Ramos (cell line): ENCODE measurements around the gene AUH.

Experiments
- in situ Hi-C: fragments of 300-500 bp; cut with MboI; formaldehyde crosslinking; loops from one replicate; pipeline ENCODE4 v1.14.3; 2022; ENCODE audit warnings: low sequenced_read_pairs; ENCODE audit not compliant: unreplicated experiment

Gene AUH

DNA sequence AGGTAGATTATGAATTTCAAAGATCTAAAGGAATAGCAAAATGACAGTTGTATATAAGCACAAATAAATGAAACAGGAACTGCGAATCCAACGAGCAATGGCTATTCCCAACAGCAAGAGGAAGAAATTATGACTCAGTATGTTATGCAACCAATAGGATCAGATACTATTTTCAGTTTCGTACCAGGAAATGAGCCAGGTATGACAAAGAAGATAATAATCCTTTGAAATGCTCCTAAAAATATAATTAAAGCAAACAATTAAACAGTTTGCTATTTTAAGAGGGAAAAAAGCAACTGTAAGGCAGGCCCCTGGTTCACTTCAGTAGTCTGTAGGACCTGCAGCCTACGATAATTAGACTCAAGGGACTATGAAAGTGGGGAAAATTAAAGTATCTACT is 58.9 kb downstream of the AUH start:
- in situ Hi-C loops: no loop called here

DNA sequence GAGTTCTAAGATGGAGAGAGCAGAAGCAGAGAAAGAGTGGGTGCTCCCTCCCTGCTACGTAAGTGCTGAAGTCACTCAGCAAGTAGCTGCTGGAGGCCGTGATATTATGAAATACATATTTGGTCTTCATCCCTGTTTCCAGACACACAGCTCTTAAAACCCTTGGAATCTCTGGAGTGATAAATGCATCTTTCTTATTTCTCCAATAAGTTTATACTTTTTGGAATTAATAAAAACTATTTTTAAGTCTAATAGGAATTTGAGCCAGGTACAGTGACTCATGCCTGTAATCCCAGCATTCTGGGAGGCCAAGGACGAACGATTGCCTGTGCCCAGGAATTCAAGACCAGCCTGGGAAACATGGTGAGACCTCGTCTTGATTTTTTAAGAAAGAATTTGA is 60.6 kb downstream of the AUH start:
- in situ Hi-C loops: no loop called here

DNA sequence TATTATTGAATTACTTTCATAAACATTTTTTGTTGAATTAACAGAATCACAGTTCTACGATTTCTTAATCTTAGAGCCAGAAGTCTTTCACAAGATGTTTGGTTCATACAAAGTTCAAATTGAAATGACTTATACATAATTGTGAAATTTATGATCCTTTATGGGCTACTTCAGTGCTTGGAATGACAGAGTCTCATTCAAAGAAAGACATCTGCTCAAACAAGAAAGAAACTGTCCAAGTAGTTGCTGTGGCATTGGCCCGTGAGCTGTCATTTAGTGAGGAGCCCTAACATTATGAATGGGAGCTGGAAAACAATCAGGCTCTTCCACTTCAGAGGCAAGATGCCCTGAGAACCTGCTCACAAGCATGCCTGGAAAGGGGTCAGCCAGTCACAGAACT is 63.4 kb downstream of the AUH start:
- in situ Hi-C loops: no loop called here

DNA sequence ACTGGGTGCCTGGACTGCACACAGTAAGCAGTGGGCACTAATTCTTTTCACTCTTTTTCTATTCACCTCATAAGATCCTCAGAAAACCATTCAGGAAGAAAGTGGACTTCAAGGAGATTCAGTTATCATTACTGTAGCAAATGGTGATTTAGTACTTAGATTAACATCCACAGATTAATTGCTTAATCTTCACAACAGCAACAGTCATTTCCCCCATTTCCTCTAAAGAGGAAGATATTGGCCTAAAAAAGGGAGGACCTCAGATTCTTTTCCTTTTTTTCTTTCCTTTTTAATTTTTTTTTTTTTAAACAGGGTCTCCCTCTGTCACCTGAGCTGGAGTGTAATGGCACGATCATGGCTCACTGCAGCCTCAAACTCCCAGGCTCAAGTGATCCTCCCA is 64.4 kb downstream of the AUH start:
- in situ Hi-C loops: no loop called here

DNA sequence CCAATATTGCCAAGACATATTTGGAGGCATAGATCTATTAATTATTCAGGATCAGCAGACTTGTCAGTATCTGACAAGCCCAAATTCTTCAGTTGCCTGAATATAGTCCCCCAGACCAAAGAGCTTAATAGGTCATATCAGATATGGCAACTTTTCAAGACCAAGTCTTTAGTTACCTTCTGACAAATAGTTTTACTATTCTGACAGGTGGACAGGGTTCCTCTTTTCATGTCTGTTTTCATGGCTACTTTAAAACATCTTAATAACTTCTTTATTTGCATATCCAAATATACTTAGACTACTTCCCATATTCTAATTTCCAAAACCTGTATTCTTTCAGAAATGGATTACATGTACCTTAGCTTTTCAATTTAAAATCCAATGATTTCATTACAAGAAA is 65.4 kb downstream of the AUH start:
- in situ Hi-C loops: no loop called here

DNA sequence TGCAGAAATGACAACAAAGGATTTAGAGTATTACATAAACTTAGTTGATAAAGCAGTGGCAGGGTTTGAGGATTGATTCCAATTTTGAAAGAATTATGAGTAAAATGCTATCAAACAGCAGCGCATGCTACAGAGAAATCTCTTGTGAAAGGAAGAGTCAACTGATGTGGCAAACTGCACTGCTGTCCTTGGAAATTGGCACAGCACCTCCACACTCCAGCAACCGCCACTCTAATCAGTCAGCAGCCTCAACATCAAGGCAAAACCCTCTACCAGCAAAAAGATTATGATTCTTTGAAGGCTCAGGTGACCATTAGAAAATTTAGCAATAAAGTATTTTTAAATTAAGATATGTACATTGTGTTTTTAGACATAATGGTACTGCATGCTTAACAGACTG is 66.4 kb downstream of the AUH start:
- in situ Hi-C loops: no loop called here

DNA sequence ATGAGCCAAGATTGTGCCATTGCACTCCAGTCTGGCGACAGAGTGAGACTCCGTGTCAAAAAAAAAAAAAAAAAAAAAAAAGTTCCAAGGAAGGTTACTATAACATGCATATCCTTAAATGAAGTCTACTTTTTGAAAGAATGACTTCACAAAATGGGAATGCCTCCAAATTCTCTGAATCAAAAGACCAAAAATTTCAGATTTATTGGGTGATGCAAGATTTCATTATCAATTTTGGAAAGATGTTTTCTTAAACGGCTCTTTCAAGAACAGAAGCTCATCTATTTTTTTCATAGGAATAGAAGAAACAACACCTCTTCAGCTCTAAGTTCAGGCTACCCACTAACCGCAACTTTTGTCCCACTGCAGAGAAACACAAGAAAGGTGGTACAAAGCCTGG is 69.9 kb downstream of the AUH start:
- in situ Hi-C loops: no loop called here

DNA sequence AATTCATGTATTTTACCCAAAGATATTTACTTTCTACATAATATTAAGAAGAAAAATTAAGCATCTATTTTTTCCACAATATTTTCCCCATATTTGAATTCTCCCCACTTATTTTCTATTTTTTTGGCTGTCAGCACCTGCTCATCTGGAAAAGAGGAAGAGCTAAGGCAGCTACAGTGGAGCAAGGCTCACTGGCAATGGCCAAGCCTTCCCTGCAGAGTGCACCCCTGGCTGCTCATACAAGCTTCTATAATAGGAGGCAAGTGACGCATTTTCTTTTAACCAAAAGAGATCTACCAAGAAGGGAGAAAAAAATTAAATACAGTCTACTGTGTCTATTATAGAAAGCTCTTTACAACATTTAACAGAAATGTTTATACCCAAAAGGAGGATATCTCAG is 72.5 kb downstream of the AUH start:
- in situ Hi-C loops: no loop called here

DNA sequence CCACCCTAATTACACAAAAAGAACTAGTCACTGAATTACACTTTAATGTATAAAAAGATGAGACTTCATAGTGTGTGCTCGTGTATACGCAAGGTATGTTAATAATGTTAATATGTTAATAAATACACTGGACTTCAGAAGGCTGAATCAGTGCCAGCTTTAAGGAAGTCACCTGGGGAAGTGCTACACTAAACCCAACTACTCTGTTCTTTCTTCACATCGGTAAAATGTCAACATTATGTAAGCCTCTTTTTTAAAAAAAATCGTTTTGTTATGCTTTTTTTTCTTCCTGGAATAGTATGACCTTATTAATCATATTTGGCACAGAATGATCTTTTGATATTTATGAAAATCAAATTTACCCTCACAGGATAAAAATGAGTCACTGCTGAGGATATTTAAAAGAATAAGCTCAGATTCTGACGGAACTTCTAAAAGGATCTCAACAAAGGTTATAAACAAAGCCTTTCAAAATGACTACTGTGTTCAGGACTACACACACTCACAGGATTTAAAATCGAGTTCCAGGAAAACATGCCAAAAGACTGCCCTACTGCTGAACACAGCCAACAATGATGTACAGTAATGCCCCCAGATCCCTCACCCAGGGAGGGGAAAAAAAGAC is 75.9 kb downstream of the AUH start:
- in situ Hi-C loops: no loop called here

DNA sequence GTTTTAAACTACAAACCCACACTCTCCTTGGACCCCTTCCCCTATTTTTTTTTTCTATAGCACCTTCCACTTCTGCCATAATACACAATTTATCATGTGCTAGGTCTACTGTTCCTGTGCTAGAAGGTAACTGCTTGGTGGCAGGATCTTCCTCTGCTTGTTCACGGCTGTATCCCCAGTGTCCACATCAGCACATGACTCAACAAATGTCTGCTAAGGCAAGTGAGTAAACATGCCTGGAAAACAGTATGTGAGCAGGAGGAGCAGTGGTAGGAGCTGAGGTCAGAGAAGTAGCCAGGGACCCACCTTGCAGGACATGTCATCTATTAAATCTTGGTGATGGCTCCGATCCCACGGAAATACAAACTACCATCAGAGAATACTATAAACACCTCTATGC is 79.4 kb downstream of the AUH start:
- in situ Hi-C loops: no loop called here

DNA sequence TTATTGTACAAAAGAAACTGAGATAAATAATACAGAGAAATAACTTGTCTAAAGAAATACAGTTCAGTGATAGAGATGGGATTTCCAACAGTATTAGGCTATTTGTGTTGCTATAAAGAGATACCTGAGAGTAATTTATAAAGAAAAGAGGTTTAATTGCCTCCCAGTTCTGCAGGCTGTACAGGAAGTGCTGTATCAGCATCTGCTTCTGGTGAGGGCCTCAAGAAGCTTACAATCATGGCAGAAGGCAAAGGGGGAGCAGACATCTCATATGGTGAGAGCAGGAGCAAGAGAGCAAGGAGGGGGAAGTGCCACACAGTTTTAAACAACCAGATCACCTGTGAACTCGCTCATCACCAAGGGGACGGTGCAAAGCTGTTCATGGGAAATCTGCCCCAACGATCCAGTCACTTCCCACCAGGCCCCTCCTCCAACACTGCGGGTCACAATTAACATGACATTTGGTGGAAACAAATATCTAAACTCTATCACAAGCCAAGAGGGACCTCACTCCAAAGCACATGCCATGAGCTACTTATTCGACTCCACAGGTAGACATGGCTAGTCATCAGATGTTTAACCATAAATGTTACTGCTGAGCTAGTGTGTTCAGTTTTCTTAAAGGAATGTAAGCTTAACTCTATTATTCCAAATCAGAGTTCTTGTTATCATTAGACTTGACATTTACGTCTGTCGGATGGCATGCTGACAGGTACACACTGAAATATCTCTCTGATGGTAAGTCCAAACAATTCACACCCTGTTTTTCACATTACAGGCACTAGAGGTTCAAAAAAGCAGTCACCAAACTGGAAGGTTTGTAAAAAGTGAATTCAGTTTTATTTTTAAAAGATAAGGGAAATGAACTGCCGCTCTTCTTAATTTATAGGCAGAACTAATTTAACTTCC is 82.2 kb downstream of the AUH start:
- in situ Hi-C loops: no loop called here

DNA sequence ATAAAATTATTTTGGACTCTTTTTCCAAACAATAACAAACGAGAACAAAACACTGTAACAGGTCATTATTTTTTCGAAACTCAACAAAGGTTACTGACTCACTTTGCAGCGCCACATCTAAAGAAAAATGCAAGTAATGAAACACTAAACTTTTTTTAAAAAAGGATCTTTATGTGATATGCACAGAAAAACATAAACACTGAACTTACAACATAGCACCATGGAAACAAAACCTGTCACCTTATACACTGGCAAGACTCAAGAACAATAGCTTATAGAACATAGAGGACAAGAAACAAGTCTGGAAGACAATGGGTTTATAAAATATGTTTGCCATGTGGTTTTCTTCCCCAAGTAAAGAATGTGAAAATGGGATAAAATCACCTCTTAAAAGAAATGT is 85.2 kb downstream of the AUH start:
- in situ Hi-C loops: no loop called here

DNA sequence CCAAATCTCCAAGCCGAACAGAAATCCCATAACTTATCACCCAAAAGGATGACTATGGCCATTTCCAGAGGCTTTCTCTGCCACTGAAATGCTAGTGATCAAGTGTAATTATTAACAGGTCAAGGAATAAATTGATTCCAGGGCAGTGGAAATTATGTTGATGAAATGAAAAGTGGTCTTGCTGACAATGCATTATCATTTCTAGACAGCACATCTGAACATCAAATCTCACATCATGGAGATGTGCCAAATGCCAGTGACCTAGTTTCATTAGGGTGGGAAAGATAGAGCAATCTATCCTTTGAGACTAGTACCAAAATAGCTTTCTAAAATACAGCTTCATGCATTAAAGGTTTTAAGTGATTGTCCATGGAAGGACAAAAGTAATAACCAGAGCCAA is 86.1 kb downstream of the AUH start:
- in situ Hi-C loops: no loop called here

DNA sequence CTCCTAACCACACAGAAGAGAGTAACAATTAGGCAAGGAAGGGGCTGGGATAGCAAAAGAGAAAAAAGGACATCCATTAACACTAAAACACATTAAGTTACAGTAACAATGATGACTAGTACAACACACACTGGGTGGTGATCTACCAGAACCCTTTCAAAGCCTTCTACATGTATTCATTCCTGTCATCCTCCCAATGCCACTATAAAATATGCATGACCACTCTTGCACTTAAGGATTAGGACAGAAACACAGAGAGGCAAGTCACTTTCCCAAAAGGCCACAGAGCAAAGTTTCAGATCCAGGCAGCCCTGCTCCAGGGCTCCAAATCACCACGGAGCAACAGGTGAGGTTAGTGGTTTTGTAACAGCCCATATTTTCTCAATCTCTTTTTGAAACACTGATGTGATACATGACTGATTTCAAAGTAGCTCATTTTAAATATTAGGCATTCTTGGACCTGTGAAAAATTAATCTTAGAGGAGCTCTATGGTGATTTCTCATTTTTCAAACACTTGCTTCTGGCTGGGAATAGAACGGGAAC is 86.7 kb downstream of the AUH start:
- in situ Hi-C loops: no loop called here

DNA sequence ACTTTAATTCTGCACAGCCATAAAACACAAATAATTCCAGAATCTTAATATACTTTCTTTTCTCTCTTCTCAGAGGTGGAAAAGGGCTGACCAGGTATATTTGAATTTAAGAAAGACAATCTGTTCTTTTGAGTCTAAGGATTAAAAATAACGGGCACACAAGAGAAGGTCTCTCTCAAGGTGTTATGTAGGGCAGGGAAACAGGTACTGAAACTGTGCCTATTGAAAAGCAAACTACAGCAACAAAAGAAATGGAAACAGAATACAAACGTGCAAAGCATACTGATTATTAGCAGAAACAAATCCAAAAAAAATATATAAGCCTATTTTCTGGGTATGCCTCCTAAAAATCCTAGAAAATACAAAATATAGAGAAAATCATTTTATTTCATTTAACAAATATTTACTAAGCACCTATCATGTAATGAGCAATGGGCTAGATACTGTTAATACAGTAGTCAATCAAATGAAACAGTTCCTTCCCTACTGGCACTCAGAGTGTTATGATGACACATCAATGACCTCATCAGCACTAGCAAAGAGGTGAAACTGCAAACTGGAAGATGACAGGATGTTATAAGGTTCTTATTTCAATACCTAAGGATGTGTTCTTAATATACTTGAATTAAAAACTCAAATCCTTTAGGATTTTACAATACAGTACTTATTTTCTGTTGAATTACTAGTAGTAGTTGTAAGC is 87.7 kb downstream of the AUH start:
- in situ Hi-C loops: no loop called here

DNA sequence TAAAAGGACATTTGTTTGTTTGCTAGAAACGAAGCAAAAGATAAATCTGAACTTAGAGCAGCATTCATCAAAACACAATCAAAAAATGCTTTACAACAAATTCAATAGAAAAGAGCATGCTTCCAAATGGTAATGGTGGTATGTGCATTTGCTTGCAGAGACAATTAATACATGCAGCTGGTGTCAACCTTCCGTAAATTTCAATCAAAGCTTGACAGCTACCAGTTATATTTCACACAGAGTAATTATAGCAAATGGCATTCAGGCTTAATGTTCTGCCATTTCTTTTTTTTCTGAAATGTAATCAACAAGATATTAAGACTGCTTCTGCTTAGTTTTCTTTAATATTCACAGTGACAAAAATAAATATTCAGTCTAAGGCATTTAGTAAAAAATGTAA is 90.6 kb downstream of the AUH start:
- in situ Hi-C loops: no loop called here

DNA sequence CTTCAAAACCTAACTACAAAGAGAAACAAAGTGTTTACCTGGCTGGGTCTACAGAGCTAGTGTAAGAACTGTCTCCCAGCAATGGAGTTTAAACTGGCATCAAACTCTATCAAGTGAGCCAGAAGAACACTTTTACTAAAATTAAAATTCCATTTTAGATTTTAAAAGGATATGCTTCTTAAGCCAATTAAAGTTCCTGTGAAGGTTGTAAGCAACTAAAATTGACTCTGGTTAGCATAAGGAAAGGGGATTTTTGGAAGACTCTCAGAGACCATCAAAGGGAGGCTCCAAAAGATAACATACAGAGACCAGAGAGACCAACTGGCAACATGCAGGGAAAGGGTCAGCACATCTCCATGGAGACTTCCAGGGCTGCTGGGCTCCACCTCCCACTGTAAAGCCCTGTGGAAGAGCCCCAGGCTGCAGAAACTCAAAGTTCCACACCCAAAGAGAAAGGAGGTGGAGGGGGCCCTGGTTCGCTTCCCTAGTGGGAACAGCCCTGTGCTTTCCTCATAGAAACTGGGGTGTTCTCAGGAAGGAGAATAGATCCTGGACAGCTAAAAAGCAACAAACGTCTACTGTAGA is 91.7 kb downstream of the AUH start:
- in situ Hi-C loops: no loop called here

DNA sequence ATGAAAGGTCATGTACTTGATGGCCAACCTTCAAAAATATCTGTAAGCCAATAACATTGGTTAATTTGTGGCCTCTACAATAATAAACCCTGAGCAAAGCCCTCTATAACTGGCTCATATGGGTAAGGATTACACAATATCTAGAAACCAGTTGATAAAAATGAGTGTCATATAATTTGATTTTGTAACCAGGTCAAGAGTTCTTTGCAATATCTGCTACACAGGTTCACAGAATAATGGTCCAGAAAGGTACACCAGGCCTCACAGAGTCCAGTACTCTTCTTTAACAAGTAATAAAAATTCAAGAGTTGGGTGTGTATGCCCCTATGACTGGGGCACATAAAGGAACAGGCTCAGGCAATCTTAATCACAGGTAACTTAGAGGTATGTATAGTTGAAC is 95.3 kb downstream of the AUH start:
- in situ Hi-C loops: no loop called here

DNA sequence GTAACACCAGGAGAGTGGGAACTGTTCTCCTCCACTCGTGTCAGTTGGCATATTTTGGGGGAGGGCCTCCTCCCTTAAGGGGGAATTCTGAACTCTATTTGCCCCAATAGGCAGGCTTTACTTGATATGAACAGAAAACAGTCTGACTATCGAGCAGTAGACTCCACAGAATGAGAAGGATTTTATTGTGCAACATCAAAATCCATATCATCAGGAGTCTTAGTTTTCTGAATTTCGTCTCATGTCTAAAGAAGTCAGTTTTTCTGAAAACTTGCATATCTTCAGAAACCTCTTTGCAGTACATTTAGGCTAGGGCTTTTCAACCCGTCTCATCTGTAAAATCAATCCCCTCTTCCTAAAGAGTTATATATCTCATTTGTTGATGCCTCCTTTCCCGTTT is 96.2 kb downstream of the AUH start:
- in situ Hi-C loops: no loop called here

DNA sequence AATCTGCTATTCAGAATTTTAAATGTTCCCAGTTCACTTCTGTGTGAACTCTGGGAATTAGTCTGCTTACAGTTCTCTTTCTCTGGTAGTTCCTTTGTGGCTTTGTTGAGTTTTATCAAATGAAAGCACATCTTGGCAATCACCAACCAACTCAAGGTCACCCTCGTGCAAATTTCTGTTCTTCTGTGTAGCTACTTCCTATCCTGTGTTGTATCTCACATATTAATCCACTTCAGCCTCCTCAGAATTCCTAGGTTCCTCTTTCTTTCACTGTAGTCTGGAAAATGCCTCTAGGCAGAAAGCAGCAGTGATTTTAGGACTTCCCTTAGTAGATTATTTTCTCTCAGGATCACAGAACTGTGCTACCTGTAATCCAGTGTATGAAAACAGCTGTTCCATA is 100.3 kb downstream of the AUH start:
- in situ Hi-C loops: no loop called here

DNA sequence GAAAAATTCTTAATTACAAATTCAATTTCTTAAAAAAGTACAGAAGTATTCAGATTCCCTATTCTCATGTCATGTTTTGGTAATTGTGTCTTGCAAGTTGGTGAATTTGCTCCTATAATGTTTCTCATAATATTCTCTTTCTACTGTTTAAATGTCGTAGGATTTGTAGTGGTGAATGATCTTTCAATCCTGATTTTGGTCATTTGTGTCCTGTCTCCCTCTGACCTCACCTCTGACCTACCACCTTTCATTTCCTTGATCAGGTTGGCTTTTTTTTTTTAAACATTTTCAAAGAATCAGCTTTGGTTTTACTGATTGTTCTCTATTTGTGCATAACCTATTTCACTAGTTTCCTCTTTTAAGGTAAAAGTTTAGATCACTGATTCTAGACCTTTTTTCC is 102.6 kb downstream of the AUH start:
- in situ Hi-C loops: no loop called here
